ENCODE measurements around the gene SDF4.

GRCh38 chr1:1239227-1239613, 7.4 kb upstream of the SDF4 start:
- TF ChIP-seq CTCF (conservative IDR thresholded peaks at IDR 0.05) (no peak), EZH2 (IDR thresholded peaks at IDR 0.05; ENCODE audit: low read depth) (no peak)
